A549 (cell line): ENCODE data around the gene KLHL24.

ENCODE experiments used
- EHMT2 ChIP-seq: fragments of 200-600 bp; sonication (generic); IDR thresholded peaks from 2 replicates; pipeline ENCODE4 v1.6.1; 2016; ENCODE audit warnings: antibody characterized with exemption, low read depth, mild to moderate bottlenecking, moderate library complexity
- EP300 ChIP-seq, 2 experiments: fragments of >200 bp; sonication (Bioruptor Twin); formaldehyde crosslinking; IDR thresholded peaks; 2 replicates in 1 of 2; 3 replicates in 1 of 2; pipeline ENCODE4 v1.6.1; 2016 to 2017
- JUN ChIP-seq, 2 experiments: fragments of >200 bp; sonication (Bioruptor Twin); formaldehyde crosslinking; IDR thresholded peaks; 2 replicates in 1 of 2; 3 replicates in 1 of 2; pipeline ENCODE4 v1.6.1; 2016 to 2017
- JUNB ChIP-seq: fragments of >200 bp; sonication (Bioruptor Twin); formaldehyde crosslinking; IDR thresholded peaks from 2 replicates; pipeline ENCODE4 v1.6.1; 2016
- MAZ ChIP-seq: fragments of 150-350 bp; IDR thresholded peaks from 2 replicates; pipeline ENCODE4 v1.6.1; 2014; ENCODE audit warnings: antibody characterized with exemption, low read depth, low read length, borderline replicate concordance
- PHF8 ChIP-seq: fragments of 200-600 bp; sonication (generic); IDR thresholded peaks from 2 replicates; pipeline ENCODE4 v1.6.1; 2016; ENCODE audit warnings: low read depth, mild to moderate bottlenecking, antibody characterized with exemption, moderate library complexity, borderline replicate concordance
- POLR2A ChIP-seq: IDR thresholded peaks from 2 replicates; pipeline ENCODE4 v1.6.1; 2012; ENCODE audit warnings: mild to moderate bottlenecking, low read length
- POLR2AphosphoS2 ChIP-seq: conservative IDR thresholded peaks from 2 replicates; pipeline ENCODE4 v1.6.1; 2012; ENCODE audit warnings: low read length, improper control_type of control experiment, inconsistent platforms
- TF ChIP-seq, protein P1 (sequence below): fragments of >200 bp; sonication (Bioruptor Twin); formaldehyde crosslinking; IDR thresholded peaks from 3 replicates; pipeline ENCODE4 v1.5.1; 2016
- TF ChIP-seq, protein P2 (sequence below): IDR thresholded peaks from 2 replicates; pipeline ENCODE4 v1.6.1; 2012
- TF ChIP-seq, protein P3 (sequence below): fragments of >200 bp; sonication (Bioruptor Twin); formaldehyde crosslinking; IDR thresholded peaks from 3 replicates; pipeline ENCODE4 v1.6.1; 2016
- TF ChIP-seq, protein P4 (sequence below): fragments of 200-600 bp; sonication (generic); IDR thresholded peaks from 2 replicates; pipeline ENCODE4 v1.6.1; 2016; ENCODE audit warnings: antibody characterized with exemption, mild to moderate bottlenecking, moderate library complexity
- TF ChIP-seq, protein P5 (sequence below): fragments of 150-350 bp; IDR thresholded peaks from 2 replicates; pipeline ENCODE4 v1.6.1; 2014; ENCODE audit warnings: low read depth, mild to moderate bottlenecking, low read length
- TF ChIP-seq, protein P6 (sequence below): IDR thresholded peaks from 2 replicates; pipeline ENCODE4 v1.6.1; 2012; ENCODE audit warnings: low read depth, borderline replicate concordance

DNA sequence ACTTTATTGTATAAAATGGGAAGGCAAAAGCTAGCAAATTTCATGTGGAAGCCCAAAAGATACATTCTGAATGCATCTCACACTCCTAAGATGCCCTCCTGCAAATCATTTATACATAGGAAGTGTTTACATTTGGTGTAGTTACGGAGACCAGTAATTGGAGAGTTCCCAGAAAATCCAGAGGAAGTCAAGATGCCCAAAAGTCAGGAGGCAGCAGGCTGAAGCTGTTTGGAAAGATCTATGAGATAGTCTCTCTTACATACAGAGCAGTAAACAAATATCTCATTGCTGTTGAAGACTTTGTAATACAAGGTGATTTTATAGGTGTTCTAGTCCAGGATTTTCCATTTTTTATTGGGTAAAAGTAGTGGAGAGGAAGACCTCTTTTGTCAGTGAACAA is 8.8 kb downstream of the KLHL24 start:
- TF ChIP-seq EP300 (IDR thresholded peaks at IDR 0.05) (no peak), EHMT2 (no peak), POLR2AphosphoS2 (no peak), JUNB (no peak), MAZ (no peak), JUN (IDR thresholded peaks at IDR 0.05) (no peak), PHF8 (no peak), POLR2A (no peak)
- TF ChIP-seq, protein P1, sequence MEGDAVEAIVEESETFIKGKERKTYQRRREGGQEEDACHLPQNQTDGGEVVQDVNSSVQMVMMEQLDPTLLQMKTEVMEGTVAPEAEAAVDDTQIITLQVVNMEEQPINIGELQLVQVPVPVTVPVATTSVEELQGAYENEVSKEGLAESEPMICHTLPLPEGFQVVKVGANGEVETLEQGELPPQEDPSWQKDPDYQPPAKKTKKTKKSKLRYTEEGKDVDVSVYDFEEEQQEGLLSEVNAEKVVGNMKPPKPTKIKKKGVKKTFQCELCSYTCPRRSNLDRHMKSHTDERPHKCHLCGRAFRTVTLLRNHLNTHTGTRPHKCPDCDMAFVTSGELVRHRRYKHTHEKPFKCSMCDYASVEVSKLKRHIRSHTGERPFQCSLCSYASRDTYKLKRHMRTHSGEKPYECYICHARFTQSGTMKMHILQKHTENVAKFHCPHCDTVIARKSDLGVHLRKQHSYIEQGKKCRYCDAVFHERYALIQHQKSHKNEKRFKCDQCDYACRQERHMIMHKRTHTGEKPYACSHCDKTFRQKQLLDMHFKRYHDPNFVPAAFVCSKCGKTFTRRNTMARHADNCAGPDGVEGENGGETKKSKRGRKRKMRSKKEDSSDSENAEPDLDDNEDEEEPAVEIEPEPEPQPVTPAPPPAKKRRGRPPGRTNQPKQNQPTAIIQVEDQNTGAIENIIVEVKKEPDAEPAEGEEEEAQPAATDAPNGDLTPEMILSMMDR: no peak
- TF ChIP-seq, protein P2, sequence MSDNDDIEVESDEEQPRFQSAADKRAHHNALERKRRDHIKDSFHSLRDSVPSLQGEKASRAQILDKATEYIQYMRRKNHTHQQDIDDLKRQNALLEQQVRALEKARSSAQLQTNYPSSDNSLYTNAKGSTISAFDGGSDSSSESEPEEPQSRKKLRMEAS: no peak
- TF ChIP-seq, protein P3, sequence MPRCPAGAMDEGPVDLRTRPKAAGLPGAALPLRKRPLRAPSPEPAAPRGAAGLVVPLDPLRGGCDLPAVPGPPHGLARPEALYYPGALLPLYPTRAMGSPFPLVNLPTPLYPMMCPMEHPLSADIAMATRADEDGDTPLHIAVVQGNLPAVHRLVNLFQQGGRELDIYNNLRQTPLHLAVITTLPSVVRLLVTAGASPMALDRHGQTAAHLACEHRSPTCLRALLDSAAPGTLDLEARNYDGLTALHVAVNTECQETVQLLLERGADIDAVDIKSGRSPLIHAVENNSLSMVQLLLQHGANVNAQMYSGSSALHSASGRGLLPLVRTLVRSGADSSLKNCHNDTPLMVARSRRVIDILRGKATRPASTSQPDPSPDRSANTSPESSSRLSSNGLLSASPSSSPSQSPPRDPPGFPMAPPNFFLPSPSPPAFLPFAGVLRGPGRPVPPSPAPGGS: no peak
- TF ChIP-seq, protein P4, sequence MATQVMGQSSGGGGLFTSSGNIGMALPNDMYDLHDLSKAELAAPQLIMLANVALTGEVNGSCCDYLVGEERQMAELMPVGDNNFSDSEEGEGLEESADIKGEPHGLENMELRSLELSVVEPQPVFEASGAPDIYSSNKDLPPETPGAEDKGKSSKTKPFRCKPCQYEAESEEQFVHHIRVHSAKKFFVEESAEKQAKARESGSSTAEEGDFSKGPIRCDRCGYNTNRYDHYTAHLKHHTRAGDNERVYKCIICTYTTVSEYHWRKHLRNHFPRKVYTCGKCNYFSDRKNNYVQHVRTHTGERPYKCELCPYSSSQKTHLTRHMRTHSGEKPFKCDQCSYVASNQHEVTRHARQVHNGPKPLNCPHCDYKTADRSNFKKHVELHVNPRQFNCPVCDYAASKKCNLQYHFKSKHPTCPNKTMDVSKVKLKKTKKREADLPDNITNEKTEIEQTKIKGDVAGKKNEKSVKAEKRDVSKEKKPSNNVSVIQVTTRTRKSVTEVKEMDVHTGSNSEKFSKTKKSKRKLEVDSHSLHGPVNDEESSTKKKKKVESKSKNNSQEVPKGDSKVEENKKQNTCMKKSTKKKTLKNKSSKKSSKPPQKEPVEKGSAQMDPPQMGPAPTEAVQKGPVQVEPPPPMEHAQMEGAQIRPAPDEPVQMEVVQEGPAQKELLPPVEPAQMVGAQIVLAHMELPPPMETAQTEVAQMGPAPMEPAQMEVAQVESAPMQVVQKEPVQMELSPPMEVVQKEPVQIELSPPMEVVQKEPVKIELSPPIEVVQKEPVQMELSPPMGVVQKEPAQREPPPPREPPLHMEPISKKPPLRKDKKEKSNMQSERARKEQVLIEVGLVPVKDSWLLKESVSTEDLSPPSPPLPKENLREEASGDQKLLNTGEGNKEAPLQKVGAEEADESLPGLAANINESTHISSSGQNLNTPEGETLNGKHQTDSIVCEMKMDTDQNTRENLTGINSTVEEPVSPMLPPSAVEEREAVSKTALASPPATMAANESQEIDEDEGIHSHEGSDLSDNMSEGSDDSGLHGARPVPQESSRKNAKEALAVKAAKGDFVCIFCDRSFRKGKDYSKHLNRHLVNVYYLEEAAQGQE: no peak
- TF ChIP-seq, protein P5, sequence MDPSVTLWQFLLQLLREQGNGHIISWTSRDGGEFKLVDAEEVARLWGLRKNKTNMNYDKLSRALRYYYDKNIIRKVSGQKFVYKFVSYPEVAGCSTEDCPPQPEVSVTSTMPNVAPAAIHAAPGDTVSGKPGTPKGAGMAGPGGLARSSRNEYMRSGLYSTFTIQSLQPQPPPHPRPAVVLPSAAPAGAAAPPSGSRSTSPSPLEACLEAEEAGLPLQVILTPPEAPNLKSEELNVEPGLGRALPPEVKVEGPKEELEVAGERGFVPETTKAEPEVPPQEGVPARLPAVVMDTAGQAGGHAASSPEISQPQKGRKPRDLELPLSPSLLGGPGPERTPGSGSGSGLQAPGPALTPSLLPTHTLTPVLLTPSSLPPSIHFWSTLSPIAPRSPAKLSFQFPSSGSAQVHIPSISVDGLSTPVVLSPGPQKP: no peak
- TF ChIP-seq, protein P6, sequence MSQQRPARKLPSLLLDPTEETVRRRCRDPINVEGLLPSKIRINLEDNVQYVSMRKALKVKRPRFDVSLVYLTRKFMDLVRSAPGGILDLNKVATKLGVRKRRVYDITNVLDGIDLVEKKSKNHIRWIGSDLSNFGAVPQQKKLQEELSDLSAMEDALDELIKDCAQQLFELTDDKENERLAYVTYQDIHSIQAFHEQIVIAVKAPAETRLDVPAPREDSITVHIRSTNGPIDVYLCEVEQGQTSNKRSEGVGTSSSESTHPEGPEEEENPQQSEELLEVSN: no peak
